T-helper 2 cell treated with Interferon-gamma antibody and Interleukin-4, amounts not matched to agents 5 μg/mL and 100 μg/mL, for 36 hours (primary cell): ENCODE measurements around the gene BLOC1S4.

ENCODE experiments used
- DNase-seq: peaks from one replicate; pipeline ENCODE4 v3.0.0; 2021; ENCODE audit warnings: low spot score
- H3K27ac Mint-ChIP-seq: one replicate; pipeline ENCODE4 v1.8.0; 2021; ENCODE audit warnings: mild to moderate bottlenecking, mixed read lengths
- H3K27me3 Mint-ChIP-seq: one replicate; pipeline ENCODE4 v1.8.0; 2021; ENCODE audit warnings: low read depth, mixed read lengths
- H3K36me3 Mint-ChIP-seq: one replicate; pipeline ENCODE4 v1.8.0; 2021; ENCODE audit warnings: low read depth, mixed read lengths
- H3K4me1 Mint-ChIP-seq: one replicate; pipeline ENCODE4 v1.8.0; 2021; ENCODE audit warnings: low read depth, mixed read lengths
- H3K4me3 Mint-ChIP-seq: one replicate; pipeline ENCODE4 v1.8.0; 2022; ENCODE audit warnings: mild to moderate bottlenecking, moderate library complexity, mixed read lengths
- H3K9me3 Mint-ChIP-seq: one replicate; pipeline ENCODE4 v1.8.0; 2021; ENCODE audit warnings: mixed read lengths

BLOC1S4 gene

GRCh38 chr4:6732441-6733357 is 16.7 kb downstream of the BLOC1S4 start:
- Mint-ChIP-seq H3K27me3 (peaks cover 3% of the 10 kb centered on the region), H3K36me3 (no peaks in the 10 kb centered on the region), H3K4me1 (peaks cover 2% of the 10 kb centered on the region), H3K4me3 (no peak overlapping the region), H3K27ac (no peak overlapping the region), H3K9me3 (no peaks in the 10 kb centered on the region)
- DNase-seq: no peak

GRCh38 chr4:6733358-6734164 is 17.6 kb downstream of the BLOC1S4 start:
- no peak overlapping the region for H3K4me3 Mint-ChIP-seq
- H3K4me1 Mint-ChIP-seq: no peaks in the 10 kb centered on the region
- H3K27me3 Mint-ChIP-seq: peaks cover 3% of the 10 kb centered on the region
- H3K27ac Mint-ChIP-seq: no peak overlapping the region
- no peaks in the 10 kb centered on the region for H3K36me3 Mint-ChIP-seq
- H3K9me3 Mint-ChIP-seq: no peaks in the 10 kb centered on the region
- DNase-seq: no peak

- no peak overlapping the region for H3K27ac Mint-ChIP-seq
- no peak for DNase-seq
- no peaks in the 10 kb centered on the region for H3K4me1 Mint-ChIP-seq
- peaks cover 3% of the 10 kb centered on the region for H3K27me3 Mint-ChIP-seq
- H3K9me3 Mint-ChIP-seq: peaks cover 1% of the 10 kb centered on the region
- H3K4me3 Mint-ChIP-seq: no peak overlapping the region
- no peaks in the 10 kb centered on the region for H3K36me3 Mint-ChIP-seq
Observed at GRCh38 chr4:6734165-6734786, 18.3 kb downstream of the BLOC1S4 start.

DNA sequence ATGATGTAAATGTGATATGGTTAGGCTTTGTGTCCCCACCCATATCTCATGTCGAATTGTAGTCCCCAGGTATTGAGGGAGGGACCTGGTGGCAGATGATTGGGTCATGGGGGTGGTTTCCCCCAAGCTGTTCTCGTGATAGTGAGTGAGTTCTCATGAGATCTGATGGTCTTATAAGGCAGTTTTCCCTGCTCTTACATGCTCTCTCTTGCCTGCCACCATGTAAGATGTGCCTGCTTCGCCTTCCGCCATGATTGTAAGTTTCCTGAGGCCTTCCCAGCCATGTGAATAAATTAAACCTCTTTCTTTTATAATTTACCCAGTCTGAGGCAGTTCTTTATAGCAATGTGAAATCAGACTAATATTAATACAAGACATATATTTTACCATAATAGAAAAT is 23.9 kb downstream of the BLOC1S4 start:
- Mint-ChIP-seq H3K36me3 (no peaks in the 10 kb centered on the region), H3K4me3 (no peak overlapping the region), H3K9me3 (peaks cover 6% of the 10 kb centered on the region), H3K27me3 (peaks cover 3% of the 10 kb centered on the region), H3K4me1 (peaks cover 4% of the 10 kb centered on the region), H3K27ac (no peak overlapping the region)
- DNase-seq: no peak

GRCh38 chr4:6740347-6740746 is 24.4 kb downstream of the BLOC1S4 start:
- H3K36me3 Mint-ChIP-seq: no peaks in the 10 kb centered on the region
- peaks cover 6% of the 10 kb centered on the region for H3K9me3 Mint-ChIP-seq
- peaks cover 3% of the 10 kb centered on the region for H3K27me3 Mint-ChIP-seq
- H3K27ac Mint-ChIP-seq: no peak overlapping the region
- H3K4me1 Mint-ChIP-seq: peaks cover 4% of the 10 kb centered on the region
- no peak for DNase-seq
- no peak overlapping the region for H3K4me3 Mint-ChIP-seq

DNA sequence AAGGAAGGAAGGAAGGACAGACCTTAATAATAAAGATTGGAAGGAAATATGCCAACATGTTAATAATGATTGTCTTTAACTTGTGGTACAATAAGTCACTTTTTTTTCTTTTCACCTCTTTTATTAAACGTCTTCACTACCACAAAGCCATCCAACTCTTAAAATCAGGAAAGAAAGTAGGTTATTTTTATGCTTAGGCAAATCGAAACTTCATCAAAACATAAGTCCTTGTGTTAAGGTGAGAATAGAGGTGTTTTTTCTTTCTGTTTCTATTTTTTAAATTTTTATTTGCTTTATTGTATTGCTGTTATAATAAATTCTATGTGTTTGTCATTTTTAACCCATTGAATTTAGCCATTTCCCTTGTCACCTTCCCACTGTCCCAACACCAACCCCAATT is 26.5 kb downstream of the BLOC1S4 start:
- Mint-ChIP-seq H3K27ac (no peak overlapping the region), H3K27me3 (peaks cover under 1% of the 10 kb centered on the region), H3K4me3 (no peak overlapping the region), H3K4me1 (peaks cover 4% of the 10 kb centered on the region), H3K36me3 (no peaks in the 10 kb centered on the region), H3K9me3 (peaks cover 6% of the 10 kb centered on the region)
- no peak for DNase-seq

DNA sequence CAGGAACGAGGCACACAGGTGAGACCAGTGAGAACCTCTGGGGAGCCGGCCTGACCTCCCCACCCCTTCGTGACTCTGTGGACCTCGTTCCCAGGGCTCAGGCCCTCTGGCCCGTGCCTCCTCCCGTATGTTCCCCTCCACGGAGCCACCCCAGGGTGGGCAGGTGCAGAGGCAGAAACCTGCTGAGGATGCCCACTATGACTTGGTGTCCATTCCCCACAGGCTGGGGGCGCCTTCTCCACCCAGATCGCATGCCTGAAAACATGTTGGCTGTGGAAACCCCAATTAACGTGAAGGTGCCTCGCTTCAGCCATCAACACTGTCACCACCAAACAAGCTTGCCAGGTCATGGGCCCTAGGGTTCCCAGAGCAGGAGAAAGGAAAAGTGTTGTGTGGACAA is 27.0 kb downstream of the BLOC1S4 start:
- no peak overlapping the region for H3K27ac Mint-ChIP-seq

DNA sequence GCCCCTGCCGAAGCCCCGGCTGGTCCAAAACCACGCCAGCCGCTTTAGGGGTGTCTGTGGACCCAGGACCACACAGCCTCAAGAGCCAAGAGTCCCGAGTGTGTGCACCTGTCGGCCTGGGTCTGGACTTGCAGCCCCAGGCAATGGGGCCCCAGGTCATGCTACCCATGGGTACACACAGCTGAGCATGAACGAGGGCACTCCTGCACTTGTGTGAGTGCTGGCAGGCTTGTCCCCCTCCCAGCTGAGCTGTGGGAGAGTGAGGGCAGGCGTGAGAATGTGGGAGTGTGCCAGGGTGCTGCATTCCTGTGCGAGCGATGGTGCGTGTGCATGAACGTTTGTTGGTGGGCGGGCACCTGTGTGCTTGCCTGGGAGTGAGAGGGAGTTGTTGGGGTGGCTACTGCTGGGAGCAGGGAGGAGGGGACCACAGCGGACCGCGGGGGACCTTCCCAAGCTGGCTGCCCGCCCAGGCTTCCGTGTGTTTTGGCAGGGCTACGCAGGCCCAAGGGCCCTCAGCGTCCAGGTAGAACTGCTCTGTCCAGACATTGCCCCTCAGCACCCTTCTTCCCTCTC is 30.8 kb downstream of the BLOC1S4 start:
- no peaks in the 10 kb centered on the region for H3K36me3 Mint-ChIP-seq
- H3K27ac Mint-ChIP-seq: no peak overlapping the region
- H3K27me3 Mint-ChIP-seq: no peaks in the 10 kb centered on the region
- DNase-seq: no peak
- H3K4me3 Mint-ChIP-seq: no peak overlapping the region
- H3K9me3 Mint-ChIP-seq: no peaks in the 10 kb centered on the region
- peaks cover 10% of the 10 kb centered on the region for H3K4me1 Mint-ChIP-seq

More for the DNA sequence above, 27.0 kb downstream of the BLOC1S4 start:
- H3K27me3 Mint-ChIP-seq: no peaks in the 10 kb centered on the region
- no peak for DNase-seq
- no peak overlapping the region for H3K4me3 Mint-ChIP-seq
- H3K36me3 Mint-ChIP-seq: no peaks in the 10 kb centered on the region
- peaks cover 6% of the 10 kb centered on the region for H3K9me3 Mint-ChIP-seq
- H3K4me1 Mint-ChIP-seq: peaks cover 4% of the 10 kb centered on the region

GRCh38 chr4:6747294-6748051 is 31.5 kb downstream of the BLOC1S4 start:
- no peak overlapping the region for H3K4me3 Mint-ChIP-seq
- H3K9me3 Mint-ChIP-seq: no peaks in the 10 kb centered on the region
- no peaks in the 10 kb centered on the region for H3K36me3 Mint-ChIP-seq
- peaks cover 8% of the 10 kb centered on the region for H3K4me1 Mint-ChIP-seq
- no peaks in the 10 kb centered on the region for H3K27me3 Mint-ChIP-seq
- DNase-seq: no peak
- H3K27ac Mint-ChIP-seq: no peak overlapping the region

- Mint-ChIP-seq H3K4me3 (no peak overlapping the region), H3K27me3 (no peaks in the 10 kb centered on the region), H3K4me1 (peaks cover 8% of the 10 kb centered on the region), H3K9me3 (no peaks in the 10 kb centered on the region), H3K36me3 (no peaks in the 10 kb centered on the region), H3K27ac (no peak overlapping the region)
- no peak for DNase-seq
Observed at GRCh38 chr4:6748286-6748685, 32.3 kb downstream of the BLOC1S4 start.

DNA sequence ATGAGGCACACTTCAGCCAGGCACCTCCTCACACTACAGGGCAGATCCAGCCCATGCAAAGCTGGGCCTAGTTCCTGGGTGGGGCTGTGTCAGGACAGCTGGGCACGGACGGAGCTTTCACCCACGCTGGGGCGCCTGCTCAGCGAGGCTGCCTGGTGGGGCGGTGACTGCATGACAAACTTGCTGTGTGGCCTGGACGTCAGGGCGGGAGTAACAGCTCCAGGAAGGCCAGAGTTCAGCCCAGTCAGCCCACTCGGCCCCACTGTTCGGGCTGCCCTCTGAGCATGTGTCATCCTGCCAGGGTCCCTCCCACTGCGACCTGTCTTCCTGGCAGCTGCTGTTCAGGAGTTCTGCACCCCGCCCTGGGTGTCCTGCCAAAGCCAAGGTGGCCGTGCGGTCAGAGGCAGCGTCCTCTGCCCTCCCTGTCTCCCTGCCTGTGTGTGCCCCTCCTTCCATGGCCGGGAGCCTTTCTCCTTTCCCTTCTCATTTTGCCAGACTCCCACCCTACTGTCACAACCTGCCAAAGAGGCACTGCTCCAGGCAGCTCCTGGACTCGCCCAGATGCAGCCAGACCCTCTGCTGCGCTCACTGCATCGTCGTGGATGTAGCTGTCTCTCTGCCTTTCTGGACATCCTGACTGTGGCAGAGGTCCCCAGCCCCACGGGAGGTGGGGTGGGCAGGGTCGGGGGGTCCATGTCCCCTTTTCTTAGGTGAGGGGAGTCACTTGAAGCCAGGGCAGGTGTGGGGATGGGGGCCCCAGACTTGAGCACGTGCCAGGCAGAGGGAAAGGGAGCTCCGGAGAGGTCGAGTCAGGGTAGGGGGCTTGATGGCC is 33.6 kb downstream of the BLOC1S4 start:
- no peak overlapping the region for H3K4me3 Mint-ChIP-seq
- peaks cover 8% of the 10 kb centered on the region for H3K4me1 Mint-ChIP-seq
- DNase-seq: no peak
- no peaks in the 10 kb centered on the region for H3K9me3 Mint-ChIP-seq
- H3K27ac Mint-ChIP-seq: no peak overlapping the region
- no peaks in the 10 kb centered on the region for H3K27me3 Mint-ChIP-seq
- no peaks in the 10 kb centered on the region for H3K36me3 Mint-ChIP-seq

GRCh38 chr4:6750286-6751221 is 34.6 kb downstream of the BLOC1S4 start:
- Mint-ChIP-seq H3K4me1 (peaks cover 8% of the 10 kb centered on the region), H3K36me3 (no peaks in the 10 kb centered on the region), H3K27ac (no peak overlapping the region), H3K27me3 (peaks cover 2% of the 10 kb centered on the region), H3K4me3 (no peak overlapping the region), H3K9me3 (no peaks in the 10 kb centered on the region)
- DNase-seq: no peak
